ENCODE measurements around the gene PABPN1.

DNA sequence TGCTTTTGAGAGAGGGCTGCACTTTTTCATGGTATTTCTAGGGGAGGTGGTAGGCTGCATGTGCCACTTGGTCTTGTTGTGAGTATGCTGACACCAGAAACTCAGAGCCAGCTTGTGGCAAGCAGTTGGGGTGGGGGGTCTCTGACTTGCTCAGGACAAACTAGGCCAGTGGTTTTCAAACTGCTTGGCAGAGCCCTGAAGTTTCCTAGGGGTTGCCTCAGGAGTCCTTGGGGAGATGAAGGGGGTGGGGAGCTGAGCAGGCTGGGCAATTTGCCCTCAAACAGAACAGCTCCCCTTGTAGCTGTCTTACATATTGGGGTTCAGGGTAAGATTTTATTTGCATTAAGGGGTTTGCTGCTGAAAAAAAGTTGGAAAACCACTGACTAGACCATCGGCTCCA lies 10.7 kb upstream of the PABPN1 start:
- TF ChIP-seq, protein P1, sequence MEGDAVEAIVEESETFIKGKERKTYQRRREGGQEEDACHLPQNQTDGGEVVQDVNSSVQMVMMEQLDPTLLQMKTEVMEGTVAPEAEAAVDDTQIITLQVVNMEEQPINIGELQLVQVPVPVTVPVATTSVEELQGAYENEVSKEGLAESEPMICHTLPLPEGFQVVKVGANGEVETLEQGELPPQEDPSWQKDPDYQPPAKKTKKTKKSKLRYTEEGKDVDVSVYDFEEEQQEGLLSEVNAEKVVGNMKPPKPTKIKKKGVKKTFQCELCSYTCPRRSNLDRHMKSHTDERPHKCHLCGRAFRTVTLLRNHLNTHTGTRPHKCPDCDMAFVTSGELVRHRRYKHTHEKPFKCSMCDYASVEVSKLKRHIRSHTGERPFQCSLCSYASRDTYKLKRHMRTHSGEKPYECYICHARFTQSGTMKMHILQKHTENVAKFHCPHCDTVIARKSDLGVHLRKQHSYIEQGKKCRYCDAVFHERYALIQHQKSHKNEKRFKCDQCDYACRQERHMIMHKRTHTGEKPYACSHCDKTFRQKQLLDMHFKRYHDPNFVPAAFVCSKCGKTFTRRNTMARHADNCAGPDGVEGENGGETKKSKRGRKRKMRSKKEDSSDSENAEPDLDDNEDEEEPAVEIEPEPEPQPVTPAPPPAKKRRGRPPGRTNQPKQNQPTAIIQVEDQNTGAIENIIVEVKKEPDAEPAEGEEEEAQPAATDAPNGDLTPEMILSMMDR (IDR thresholded peaks at IDR 0.05) = no peak
- TF ChIP-seq CEBPB (IDR thresholded peaks at IDR 0.05) (no peak), CHD2 (IDR thresholded peaks at IDR 0.05; ENCODE audit: low read length, partially characterized antibody) (no peak), ZNF302 (CRISPR knock-in tag; IDR thresholded peaks at IDR 0.05) (no peak), RNF2 (IDR thresholded peaks at IDR 0.05; ENCODE audit: borderline replicate concordance, low read depth) (no peak)
- TF ChIP-seq, protein P2, sequence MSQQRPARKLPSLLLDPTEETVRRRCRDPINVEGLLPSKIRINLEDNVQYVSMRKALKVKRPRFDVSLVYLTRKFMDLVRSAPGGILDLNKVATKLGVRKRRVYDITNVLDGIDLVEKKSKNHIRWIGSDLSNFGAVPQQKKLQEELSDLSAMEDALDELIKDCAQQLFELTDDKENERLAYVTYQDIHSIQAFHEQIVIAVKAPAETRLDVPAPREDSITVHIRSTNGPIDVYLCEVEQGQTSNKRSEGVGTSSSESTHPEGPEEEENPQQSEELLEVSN (IDR thresholded peaks at IDR 0.05; ENCODE audit: borderline replicate concordance, low read depth) = no peak
